ENCODE measurements around the gene CAMSAP2.

CAMSAP2 gene

GRCh38 chr1:200706111-200706814, 32.4 kb upstream of the CAMSAP2 start:
- no peak for DNase-seq (ENCODE audit: low read depth)
- TF ChIP-seq CTCF (IDR thresholded peaks at IDR 0.05; ENCODE audit: insufficient read depth, low read depth, low read length, missing control alignments), result no peak
- H3K4me3 ChIP-seq (ENCODE audit: low read length), result no peak overlapping the region

GRCh38 chr1:200707116-200707515, 31.6 kb upstream of the CAMSAP2 start:
- H3K4me3 ChIP-seq (ENCODE audit: low read length), result no peak overlapping the region
- no peak for TF ChIP-seq CTCF (IDR thresholded peaks at IDR 0.05; ENCODE audit: insufficient read depth, low read depth, low read length, missing control alignments)
- no peak for DNase-seq (ENCODE audit: low read depth)

- no peak overlapping the region for H3K4me3 ChIP-seq (ENCODE audit: low read length)
- DNase-seq (ENCODE audit: low read depth), result no peak
- TF ChIP-seq CTCF (IDR thresholded peaks at IDR 0.05; ENCODE audit: insufficient read depth, low read depth, low read length, missing control alignments), result no peak
These were observed 30.5 kb upstream of the CAMSAP2 start for GRCh38 chr1:200708161-200708560.

GRCh38 chr1:200708769-200709168, 29.9 kb upstream of the CAMSAP2 start:
- no peak for TF ChIP-seq CTCF (IDR thresholded peaks at IDR 0.05; ENCODE audit: insufficient read depth, low read depth, low read length, missing control alignments)
- H3K4me3 ChIP-seq (ENCODE audit: low read length), result no peak overlapping the region
- peak; percentile 74 for DNase-seq (ENCODE audit: low read depth)

- no peak for TF ChIP-seq CTCF (IDR thresholded peaks at IDR 0.05; ENCODE audit: insufficient read depth, low read depth, low read length, missing control alignments)
- DNase-seq (ENCODE audit: low read depth), result no peak
- H3K4me3 ChIP-seq (ENCODE audit: low read length), result no peak overlapping the region
These were observed 28.5 kb upstream of the CAMSAP2 start for GRCh38 chr1:200710166-200710565.

GRCh38 chr1:200714504-200715187, 24.0 kb upstream of the CAMSAP2 start:
- no peak overlapping the region for H3K4me3 ChIP-seq (ENCODE audit: low read length)
- DNase-seq (ENCODE audit: low read depth), result no peak
- no peak for TF ChIP-seq CTCF (IDR thresholded peaks at IDR 0.05; ENCODE audit: insufficient read depth, low read depth, low read length, missing control alignments)
